ENCODE measurements around the gene PSAT1. TPM values are rescaled to one million over a fixed set of nuclear protein-coding genes. Genes with fewer than 3 reads are reported as not detected.

Gene PSAT1
- total RNA-seq, 1 donor from 2014 or later, result 1.9 TPM

GRCh38 chr9:78261403-78262001, 35.4 kb upstream of the PSAT1 start:
- intact Hi-C loops (cut with DNase I), result loop anchor here (2.0 kb wide), 1 partner anchor 107 kb away; no protein-coding TSS in a partner anchor
- Histone ChIP-seq H3K9me3 (no peaks in the 10 kb centered on the region), H3K4me3 (no peak overlapping the region), H3K4me1 (no peaks in the 10 kb centered on the region), H3K36me3 (peaks cover 0 to 5% of the 10 kb centered on the region in 2 donors), H3K27me3 (no peaks in the 10 kb centered on the region), H3K27ac (no peak overlapping the region)
- TF ChIP-seq, protein P1, sequence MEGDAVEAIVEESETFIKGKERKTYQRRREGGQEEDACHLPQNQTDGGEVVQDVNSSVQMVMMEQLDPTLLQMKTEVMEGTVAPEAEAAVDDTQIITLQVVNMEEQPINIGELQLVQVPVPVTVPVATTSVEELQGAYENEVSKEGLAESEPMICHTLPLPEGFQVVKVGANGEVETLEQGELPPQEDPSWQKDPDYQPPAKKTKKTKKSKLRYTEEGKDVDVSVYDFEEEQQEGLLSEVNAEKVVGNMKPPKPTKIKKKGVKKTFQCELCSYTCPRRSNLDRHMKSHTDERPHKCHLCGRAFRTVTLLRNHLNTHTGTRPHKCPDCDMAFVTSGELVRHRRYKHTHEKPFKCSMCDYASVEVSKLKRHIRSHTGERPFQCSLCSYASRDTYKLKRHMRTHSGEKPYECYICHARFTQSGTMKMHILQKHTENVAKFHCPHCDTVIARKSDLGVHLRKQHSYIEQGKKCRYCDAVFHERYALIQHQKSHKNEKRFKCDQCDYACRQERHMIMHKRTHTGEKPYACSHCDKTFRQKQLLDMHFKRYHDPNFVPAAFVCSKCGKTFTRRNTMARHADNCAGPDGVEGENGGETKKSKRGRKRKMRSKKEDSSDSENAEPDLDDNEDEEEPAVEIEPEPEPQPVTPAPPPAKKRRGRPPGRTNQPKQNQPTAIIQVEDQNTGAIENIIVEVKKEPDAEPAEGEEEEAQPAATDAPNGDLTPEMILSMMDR (IDR thresholded peaks at IDR 0.05), result peak; percentile 27 to 57 (median 33)
- DNase-seq (ENCODE audit: low spot score in 2 of 2), result no peak

DNA sequence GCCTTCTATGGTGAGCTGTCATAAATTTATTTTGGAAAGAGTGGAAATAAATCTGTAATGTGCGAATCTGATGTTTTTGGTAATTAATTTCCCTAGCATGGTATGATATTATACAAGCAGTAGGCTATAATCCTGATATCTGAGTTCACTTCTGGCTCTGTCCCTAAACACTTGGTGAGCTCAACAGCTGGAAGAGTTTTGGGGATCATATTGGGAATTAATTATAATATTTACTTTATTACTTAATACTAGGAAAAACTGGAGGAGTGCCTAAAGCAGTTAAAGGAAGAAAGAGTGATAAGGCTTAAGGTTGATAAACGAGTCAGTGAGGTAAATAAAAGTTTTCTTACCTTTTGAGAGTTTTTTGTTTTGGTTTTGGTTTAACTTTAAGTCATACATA, 34.3 kb upstream of the PSAT1 start:
- Histone ChIP-seq H3K27ac (no peak overlapping the region), H3K36me3 (peaks cover 2 to 17% of the 10 kb centered on the region in 2 donors)
- intact Hi-C loops (cut with DNase I), result no loop called here

DNA sequence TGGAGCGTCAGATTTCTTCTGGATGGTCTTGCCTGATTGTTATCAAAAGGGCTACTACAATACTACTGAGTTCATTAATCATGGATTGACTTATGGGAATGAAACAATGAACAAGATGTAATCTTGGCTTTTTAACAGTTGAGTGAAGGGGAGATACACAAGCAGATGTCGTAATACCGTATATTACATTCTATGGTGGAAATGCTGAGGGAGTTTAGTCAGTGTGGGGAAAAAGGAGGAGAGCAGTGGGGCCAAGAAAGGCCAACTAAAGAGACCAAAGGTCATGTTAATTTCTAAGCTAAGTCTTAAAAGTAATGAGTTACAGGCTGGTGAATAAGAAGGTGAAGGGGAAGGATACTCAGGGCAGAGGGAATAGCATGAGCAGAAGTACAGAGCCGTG, 29.0 kb upstream of the PSAT1 start:
- Histone ChIP-seq H3K36me3 (peaks cover 3 to 34% of the 10 kb centered on the region in 2 donors), H3K27me3 (no peaks in the 10 kb centered on the region), H3K27ac (no peak overlapping the region), H3K9me3 (no peaks in the 10 kb centered on the region), H3K4me3 (no peak overlapping the region), H3K4me1 (no peaks in the 10 kb centered on the region)
- TF ChIP-seq, protein P1 (IDR thresholded peaks at IDR 0.05), result no peak
- intact Hi-C loops (cut with DNase I), result no loop called here
- no peak for DNase-seq (ENCODE audit: low spot score in 2 of 2)

More for the DNA sequence above, 34.3 kb upstream of the PSAT1 start:
- TF ChIP-seq, protein P1 (IDR thresholded peaks at IDR 0.05), result no peak
- no peaks in the 10 kb centered on the region for H3K9me3 ChIP-seq
- DNase-seq (ENCODE audit: low spot score in 2 of 2), result no peak
- H3K27me3 ChIP-seq, result no peaks in the 10 kb centered on the region
- no peaks in the 10 kb centered on the region for H3K4me1 ChIP-seq
- no peak overlapping the region for H3K4me3 ChIP-seq

DNA sequence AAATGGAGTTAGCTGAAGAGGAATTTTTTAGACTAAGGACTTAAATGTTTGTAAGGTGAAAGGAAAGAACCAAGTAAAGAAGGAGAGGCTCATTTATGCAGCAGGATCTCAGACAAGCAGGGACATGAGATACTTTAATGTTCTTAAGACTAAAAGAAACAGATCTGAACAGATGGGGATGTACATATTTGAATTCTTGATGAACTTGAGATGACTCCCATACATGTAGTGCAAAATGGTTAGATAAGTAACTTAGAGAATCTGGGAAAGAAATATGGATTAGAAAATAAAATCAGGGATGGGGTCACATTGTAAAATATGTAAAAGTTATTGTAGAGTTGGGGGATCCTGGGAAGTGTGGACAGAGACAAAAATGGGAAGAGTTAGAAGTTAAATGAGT, 27.1 kb upstream of the PSAT1 start:
- Histone ChIP-seq H3K4me3 (no peak overlapping the region), H3K36me3 (peaks cover 3 to 34% of the 10 kb centered on the region in 2 donors), H3K27me3 (no peaks in the 10 kb centered on the region), H3K9me3 (no peaks in the 10 kb centered on the region), H3K27ac (no peak overlapping the region), H3K4me1 (no peaks in the 10 kb centered on the region)
- intact Hi-C loops (cut with DNase I), result no loop called here
- TF ChIP-seq, protein P1 (IDR thresholded peaks at IDR 0.05), result no peak
- DNase-seq (ENCODE audit: low spot score in 2 of 2), result no peak

GRCh38 chr9:78272307-78272706, 24.6 kb upstream of the PSAT1 start:
- peaks cover 3 to 21% of the 10 kb centered on the region in 2 donors for H3K36me3 ChIP-seq
- no peaks in the 10 kb centered on the region for H3K4me1 ChIP-seq
- H3K27ac ChIP-seq, result no peak overlapping the region
- H3K4me3 ChIP-seq, result no peak overlapping the region
- TF ChIP-seq, protein P1 (IDR thresholded peaks at IDR 0.05), result no peak
- no peak for DNase-seq (ENCODE audit: low spot score in 2 of 2)
- no peaks in the 10 kb centered on the region for H3K27me3 ChIP-seq
- no peaks in the 10 kb centered on the region for H3K9me3 ChIP-seq
- intact Hi-C loops (cut with DNase I), result no loop called here

All from ascending aorta (tissue), 2 donors.